Bronchial epithelial cell (primary cell): Measurements from ENCODE around the gene DAO. TPM values are rescaled to one million over a fixed set of nuclear protein-coding genes. Genes with fewer than 3 reads are reported as not detected.
A peak's percentile ranks its signal among the peaks of the same experiment; 100 is the strongest.

ENCODE experiments used
- DNase-seq: peaks from one replicate; pipeline ENCODE4 v3.0.0-alpha.2; 2010; ENCODE audit warnings: low read depth
- FAIRE-seq: peaks from 2 replicates; lab custom pipeline; 2011; peaks lifted over from hg19 to GRCh38; lab: Jason Lieb, UNC
- H3K27me3 ChIP-seq: 2 replicates; pipeline ENCODE4 v1.5.1; 2011; ENCODE audit warnings: low read length; ENCODE audit not compliant: control insufficient read depth, insufficient read depth
- H3K36me3 ChIP-seq: 2 replicates; pipeline ENCODE4 v1.5.1; 2011; ENCODE audit warnings: low read length; ENCODE audit not compliant: control insufficient read depth, insufficient read depth
- H3K4me3 ChIP-seq: 2 replicates; pipeline ENCODE4 v1.5.1; 2011; ENCODE audit warnings: mild to moderate bottlenecking, low read depth, low read length, control low read depth
- CTCF ChIP-seq: IDR thresholded peaks from 2 replicates; pipeline ENCODE4 v1.5.1; 2011; ENCODE audit warnings: mild to moderate bottlenecking, moderate library complexity, low read length, control low read depth, inconsistent platforms; ENCODE audit not compliant: insufficient read depth, severe bottlenecking
- total RNA-seq: library from RNA; depleted of rRNA; stranded (reverse); fragments of >200 nt; gene quantifications from 2 replicates; pipeline ENCODE4 v1.2.1, GENCODE V29; 2014

The DAO gene
- total RNA-seq, 1 donor from 2014 or later = not detected

DNA sequence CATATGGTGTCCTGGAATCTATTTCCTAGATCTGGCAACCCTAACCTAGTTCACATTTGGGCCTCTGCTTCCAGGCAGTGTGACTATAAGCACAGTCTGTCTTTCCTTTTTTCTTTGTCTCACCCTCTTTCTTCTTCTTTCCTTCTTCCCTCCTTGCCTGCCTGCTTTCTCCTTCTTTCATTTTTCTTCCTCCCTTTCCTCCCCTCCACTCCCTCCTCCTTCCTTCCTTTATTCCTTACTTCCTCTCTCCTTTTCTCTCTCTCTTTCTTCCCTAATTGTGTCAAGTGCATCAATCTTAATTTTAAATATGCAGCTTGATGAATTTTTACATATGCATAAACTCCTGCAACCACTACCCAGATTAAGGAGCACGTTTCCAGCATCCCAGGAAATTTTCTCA lies 4.6 kb upstream of the DAO start:
- FAIRE-seq (no peak), DNase-seq (no peak)
- no peak overlapping the region for H3K4me3 ChIP-seq
- H3K27me3 ChIP-seq = peaks cover 1% of the 10 kb centered on the region
- H3K36me3 ChIP-seq = no peaks in the 10 kb centered on the region
- TF ChIP-seq CTCF = no peak

GRCh38 chr12:108875682-108876361 lies 4.1 kb upstream of the DAO start:
- no peak for DNase-seq
- H3K27me3 ChIP-seq = peaks cover 1% of the 10 kb centered on the region
- H3K36me3 ChIP-seq = no peaks in the 10 kb centered on the region
- H3K4me3 ChIP-seq = no peak overlapping the region
- no peak for TF ChIP-seq CTCF
- no peak for FAIRE-seq

DNA sequence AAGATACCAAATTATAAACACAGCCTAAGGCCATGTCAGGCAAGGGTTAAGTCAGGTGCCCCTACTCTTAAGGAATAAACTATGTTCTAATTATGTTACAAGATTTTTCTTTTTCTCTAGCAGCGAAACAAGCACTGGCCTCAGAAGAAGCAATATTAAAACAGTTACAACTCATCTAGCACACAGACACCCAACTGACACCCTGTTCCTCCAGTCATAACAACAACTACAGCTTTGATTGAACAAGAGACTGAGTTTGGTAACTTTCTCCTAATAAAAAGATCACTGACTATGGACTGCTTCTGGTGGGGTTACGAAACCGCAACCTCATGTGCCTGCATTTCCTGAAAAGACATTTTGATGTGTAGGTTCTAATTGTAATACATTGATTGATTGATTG lies 3.3 kb upstream of the DAO start:
- Histone ChIP-seq H3K4me3 (no peak overlapping the region), H3K27me3 (peaks cover 1% of the 10 kb centered on the region), H3K36me3 (no peaks in the 10 kb centered on the region)
- TF ChIP-seq CTCF = no peak
- FAIRE-seq = no peak
- no peak for DNase-seq

DNA sequence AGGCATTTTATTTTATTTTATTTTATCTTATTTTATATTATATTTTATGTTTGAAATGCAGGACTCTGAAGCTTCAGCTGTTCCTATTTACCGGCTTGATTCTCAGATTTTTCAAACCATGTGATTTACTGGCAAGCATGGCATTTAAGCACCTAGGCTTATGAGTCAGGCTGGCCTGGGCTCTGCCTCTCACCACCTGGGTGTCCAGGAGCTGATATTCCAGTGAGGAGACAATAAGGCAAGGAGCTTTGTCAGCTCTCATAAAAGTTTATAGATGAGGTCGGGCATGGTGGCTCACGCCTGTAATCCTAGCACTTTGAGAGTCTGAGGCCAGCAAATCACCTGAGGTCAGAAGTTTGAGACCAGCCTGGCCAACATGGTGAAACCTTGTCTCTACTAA lies 2.1 kb downstream of the DAO start:
- Histone ChIP-seq H3K4me3 (no peak overlapping the region), H3K27me3 (peaks cover 1% of the 10 kb centered on the region), H3K36me3 (no peaks in the 10 kb centered on the region)
- TF ChIP-seq CTCF = no peak
- FAIRE-seq (no peak), DNase-seq (peak; percentile 58)

- no peaks in the 10 kb centered on the region for H3K36me3 ChIP-seq
- H3K27me3 ChIP-seq = peaks cover 1% of the 10 kb centered on the region
- DNase-seq (peak; percentile 26), FAIRE-seq (peak; percentile 47)
- H3K4me3 ChIP-seq = no peak overlapping the region
- peak; percentile 71 for TF ChIP-seq CTCF
Measured at GRCh38 chr12:108884116-108885012, 4.5 kb downstream of the DAO start.
